HUES6 (cell line): ENCODE data around the gene C9.
"Not testable (repeated sequence)": the region's sequence is repeated elsewhere in the genome, so short reads cannot be mapped to it uniquely, and the experiment has no call there.

ENCODE experiments used
- H3K27ac ChIP-seq: 2 replicates; pipeline ENCODE4 v1.7.0; 2013; ENCODE audit warnings: low read depth, mild to moderate bottlenecking, low read length, inconsistent platforms
- H3K27me3 ChIP-seq: 2 replicates; pipeline ENCODE4 v1.6.1; 2013; ENCODE audit warnings: low read length; ENCODE audit not compliant: control insufficient read depth, insufficient read depth
- H3K36me3 ChIP-seq: 2 replicates; pipeline ENCODE4 v1.6.1; 2013; ENCODE audit warnings: low read length; ENCODE audit not compliant: control insufficient read depth, insufficient read depth
- H3K4me1 ChIP-seq: 2 replicates; pipeline ENCODE4 v1.6.1; 2013; ENCODE audit warnings: low read length; ENCODE audit not compliant: control insufficient read depth, insufficient read depth
- H3K4me3 ChIP-seq: 2 replicates; pipeline ENCODE4 v1.5.1; 2013; ENCODE audit warnings: low read depth, low read length
- H3K9ac ChIP-seq: one replicate; pipeline ENCODE4 v1.6.1; 2013; ENCODE audit warnings: mild to moderate bottlenecking, low read length
- H3K9me3 ChIP-seq: 2 replicates; pipeline ENCODE4 v1.6.1; 2013; ENCODE audit warnings: low read depth, low read length; ENCODE audit not compliant: control insufficient read depth, insufficient read depth

Gene C9

GRCh38 chr5:39355324-39355723 is 9.0 kb downstream of the C9 start:
- Histone ChIP-seq H3K4me1 (no peaks in the 10 kb centered on the region), H3K27ac (no peak overlapping the region), H3K9me3 (peaks cover 22% of the 10 kb centered on the region; the same call in 1 of the 2 replicates), H3K36me3 (no peaks in the 10 kb centered on the region), H3K27me3 (no peaks in the 10 kb centered on the region), H3K9ac (no peak overlapping the region), H3K4me3 (no peak overlapping the region)

- Histone ChIP-seq H3K27me3 (no peaks in the 10 kb centered on the region), H3K9me3 (peaks cover 23% of the 10 kb centered on the region; the same call in 1 of the 2 replicates), H3K9ac (no peak overlapping the region), H3K27ac (no peak overlapping the region), H3K4me1 (no peaks in the 10 kb centered on the region), H3K4me3 (no peak overlapping the region), H3K36me3 (no peaks in the 10 kb centered on the region)
Measured at GRCh38 chr5:39353717-39354399, 10.4 kb downstream of the C9 start.

GRCh38 chr5:39352951-39353350 is 11.3 kb downstream of the C9 start:
- Histone ChIP-seq H3K27ac (no peak overlapping the region), H3K36me3 (no peaks in the 10 kb centered on the region), H3K4me3 (no peak overlapping the region), H3K4me1 (no peaks in the 10 kb centered on the region), H3K9ac (no peak overlapping the region), H3K27me3 (no peaks in the 10 kb centered on the region), H3K9me3 (peaks cover 23% of the 10 kb centered on the region; the same call in 1 of the 2 replicates)

GRCh38 chr5:39352170-39352569 is 12.1 kb downstream of the C9 start:
- no peak overlapping the region for H3K27ac ChIP-seq
- H3K9ac ChIP-seq = no peak overlapping the region
- peaks cover 23% of the 10 kb centered on the region; the same call in 1 of the 2 replicates for H3K9me3 ChIP-seq
- H3K27me3 ChIP-seq = no peaks in the 10 kb centered on the region
- no peaks in the 10 kb centered on the region for H3K36me3 ChIP-seq
- no peaks in the 10 kb centered on the region for H3K4me1 ChIP-seq
- no peak overlapping the region for H3K4me3 ChIP-seq

- Histone ChIP-seq H3K27ac (no peak overlapping the region), H3K9ac (no peak overlapping the region), H3K4me3 (no peak overlapping the region), H3K27me3 (no peaks in the 10 kb centered on the region), H3K4me1 (no peaks in the 10 kb centered on the region), H3K36me3 (no peaks in the 10 kb centered on the region), H3K9me3 (peaks cover 23% of the 10 kb centered on the region; the same call in 1 of the 2 replicates)
Measured at GRCh38 chr5:39349484-39349883, 14.8 kb downstream of the C9 start.

GRCh38 chr5:39342460-39342859 is 21.8 kb downstream of the C9 start:
- Histone ChIP-seq H3K4me1 (no peaks in the 10 kb centered on the region), H3K36me3 (no peaks in the 10 kb centered on the region), H3K4me3 (no peak overlapping the region), H3K9me3 (peaks cover 8% of the 10 kb centered on the region), H3K27ac (no peak overlapping the region), H3K27me3 (no peaks in the 10 kb centered on the region), H3K9ac (no peak overlapping the region)

- Histone ChIP-seq H3K27ac (no peak overlapping the region), H3K4me3 (no peak overlapping the region), H3K4me1 (no peaks in the 10 kb centered on the region), H3K36me3 (no peaks in the 10 kb centered on the region), H3K9ac (no peak overlapping the region), H3K9me3 (peaks cover 8% of the 10 kb centered on the region), H3K27me3 (no peaks in the 10 kb centered on the region)
Measured at GRCh38 chr5:39341896-39342295, 22.4 kb downstream of the C9 start.

GRCh38 chr5:39340506-39340905 is 23.8 kb downstream of the C9 start:
- Histone ChIP-seq H3K9ac (no peak overlapping the region), H3K9me3 (peaks cover 9% of the 10 kb centered on the region), H3K4me1 (no peaks in the 10 kb centered on the region), H3K27ac (no peak overlapping the region), H3K36me3 (no peaks in the 10 kb centered on the region), H3K4me3 (no peak overlapping the region), H3K27me3 (no peaks in the 10 kb centered on the region)

- no peak overlapping the region for H3K9ac ChIP-seq
- H3K27ac ChIP-seq = no peak overlapping the region
- H3K4me1 ChIP-seq = no peaks in the 10 kb centered on the region
- H3K4me3 ChIP-seq = no peak overlapping the region
- peaks cover 13% of the 10 kb centered on the region for H3K9me3 ChIP-seq
- no peaks in the 10 kb centered on the region for H3K27me3 ChIP-seq
- no peaks in the 10 kb centered on the region for H3K36me3 ChIP-seq
Measured at GRCh38 chr5:39337252-39337915, 26.9 kb downstream of the C9 start.

- not testable (repeated sequence) for H3K36me3 ChIP-seq, H3K4me1 ChIP-seq, H3K9ac ChIP-seq, H3K4me3 ChIP-seq, H3K27ac ChIP-seq, H3K27me3 ChIP-seq
- peaks cover 13% of the 10 kb centered on the region for H3K9me3 ChIP-seq
Measured at GRCh38 chr5:39334296-39334695, 30.0 kb downstream of the C9 start.

- Histone ChIP-seq H3K27ac (no peak overlapping the region), H3K27me3 (no peaks in the 10 kb centered on the region), H3K9ac (no peak overlapping the region), H3K9me3 (peaks cover 13% of the 10 kb centered on the region), H3K4me3 (no peak overlapping the region), H3K4me1 (peaks cover 4% of the 10 kb centered on the region; the same call in 1 of the 2 replicates), H3K36me3 (no peaks in the 10 kb centered on the region)
Measured at GRCh38 chr5:39333104-39333503, 31.2 kb downstream of the C9 start.
